B cell (primary cell): ENCODE data around the gene ZFYVE16. TPM values are rescaled to one million over a fixed set of nuclear protein-coding genes. Genes with fewer than 3 reads are reported as not detected.
"Not testable (repeated sequence)": the region's sequence is repeated elsewhere in the genome, so short reads cannot be mapped to it uniquely, and the experiment has no call there.

Source experiments
- ATAC-seq: fragments of 200-7000 bp; cut with Tn5 transposase; one replicate; pipeline ENCODE4 v1.10.0; 2021; ENCODE audit warnings: low read depth, mild to moderate bottlenecking, moderate number of reproducible peaks, moderate library complexity
- CTCF ChIA-PET: fragments of 350-600 bp; sonication (Branson Sonifier 250); formaldehyde crosslinking; loops from one replicate; lab custom pipeline; 2021; ENCODE audit warnings: antibody characterized with exemption, inconsistent platforms; lab: Charles Lee
- POLR2A ChIA-PET: fragments of 350-600 bp; sonication (Branson Sonifier 250); formaldehyde crosslinking; loops from one replicate; lab custom pipeline; 2021; ENCODE audit warnings: antibody characterized with exemption; lab: Charles Lee
- DNase-seq: peaks from one replicate; pipeline ENCODE4 v3.0.0; 2013
- H2AFZ ChIP-seq: 2 replicates; pipeline ENCODE4 v1.6.1; 2012; ENCODE audit warnings: mild to moderate bottlenecking, low read depth, low read length; ENCODE audit not compliant: insufficient read depth, poor library complexity, severe bottlenecking
- H3K27ac ChIP-seq, 2 donors: 1 replicate in 1 of 2; 2 replicates in 1 of 2; pipeline ENCODE4 v1.5.1; 2012 to 2013; ENCODE audit warnings: low read length in 2 of 2, mild to moderate bottlenecking in 2 of 2, moderate library complexity in 1 of 2
- H3K27me3 ChIP-seq, 4 experiments: fragments of 200-600 bp in 1 of 4; sonication (generic) in 1 of 4; replicated peaks in 1 of 4; 1 replicate in 2 of 4; 2 replicates in 2 of 4; pipeline versions ENCODE4 v1.6.1 to v1.7.0; 2013 to 2016; ENCODE audit warnings: low read length in 3 of 4, mild to moderate bottlenecking in 2 of 4, mixed read lengths in 1 of 4, moderate library complexity in 1 of 4; ENCODE audit not compliant: insufficient read depth in 4 of 4, control insufficient read depth in 3 of 4; ENCODE audit errors: control extremely low read depth in 1 of 4
- H3K36me3 ChIP-seq, 2 experiments: replicated peaks in 1 of 2; 1 replicate in 1 of 2; 2 replicates in 1 of 2; pipeline versions ENCODE4 v1.6.1 to v1.7.1; 2013; ENCODE audit warnings: low read length in 1 of 2; ENCODE audit not compliant: insufficient read depth in 2 of 2, control insufficient read depth in 1 of 2; ENCODE audit errors: control extremely low read depth in 1 of 2, extremely low read depth in 1 of 2
- H3K4me1 ChIP-seq, 2 donors: fragments of 200-600 bp in 1 of 2; sonication (generic) in 1 of 2; 1 replicate in 1 of 2; 2 replicates in 1 of 2; pipeline versions ENCODE4 v1.5.1 to v1.6.1; 2013 to 2017; ENCODE audit warnings: low read length in 2 of 2; ENCODE audit not compliant: control insufficient read depth in 2 of 2, insufficient read depth in 2 of 2
- H3K4me2 ChIP-seq: replicated peaks from 2 replicates; pipeline ENCODE3; 2012; ENCODE audit warnings: mild to moderate bottlenecking, low read depth, low read length; ENCODE audit not compliant: poor library complexity, severe bottlenecking
- H3K4me3 ChIP-seq, 5 experiments: fragments of 200-600 bp in 1 of 5; sonication (generic) in 1 of 5; 1 replicate in 3 of 5; 2 replicates in 2 of 5; pipeline versions ENCODE4 v1.5.1 to v1.7.0; 2011 to 2016; ENCODE audit warnings: low read length in 4 of 5, mild to moderate bottlenecking in 4 of 5, low read depth in 2 of 5, control low read depth in 1 of 5, moderate library complexity in 1 of 5; ENCODE audit not compliant: insufficient read depth in 1 of 5; ENCODE audit errors: control extremely low read depth in 1 of 5, extremely low read depth in 1 of 5
- H3K79me2 ChIP-seq: fragments of 200-600 bp; sonication (generic); one replicate; pipeline ENCODE4 v1.6.0; 2016; ENCODE audit warnings: low read length; ENCODE audit not compliant: control insufficient read depth, insufficient read depth
- H3K9ac ChIP-seq: fragments of 200-600 bp; sonication (generic); 2 replicates; pipeline ENCODE4 v1.6.1; 2017; ENCODE audit warnings: mild to moderate bottlenecking, low read length, moderate library complexity
- H3K9me3 ChIP-seq, 3 donors: one replicate each; pipeline versions ENCODE4 v1.6.1 to v1.7.1; 2013; ENCODE audit warnings: low read length in 2 of 3; ENCODE audit not compliant: control insufficient read depth in 2 of 3, insufficient read depth in 1 of 3; ENCODE audit errors: control extremely low read depth in 1 of 3
- H4K20me1 ChIP-seq: 2 replicates; pipeline ENCODE4 v1.6.0; 2012; ENCODE audit warnings: mild to moderate bottlenecking, low read length; ENCODE audit not compliant: insufficient read depth, control insufficient read depth, poor library complexity, severe bottlenecking
- H3K27ac Mint-ChIP-seq: one replicate; pipeline ENCODE4 v1.8.0; 2021; ENCODE audit warnings: mixed read lengths
- H3K27me3 Mint-ChIP-seq: one replicate; pipeline ENCODE4 v1.8.0; 2021; ENCODE audit warnings: mixed read lengths
- H3K4me1 Mint-ChIP-seq: one replicate; pipeline ENCODE4 v1.8.0; 2021; ENCODE audit warnings: mixed read lengths
- H3K4me3 Mint-ChIP-seq: one replicate; pipeline ENCODE4 v1.8.0; 2021; ENCODE audit warnings: mixed read lengths
- H3K9me3 Mint-ChIP-seq: one replicate; pipeline ENCODE4 v1.8.0; 2022; ENCODE audit warnings: mixed read lengths; ENCODE audit not compliant: insufficient read depth
- CTCF ChIP-seq: fragments of 200-600 bp; IDR thresholded peaks from one replicate; pipeline ENCODE4 v1.8.0; 2022; ENCODE audit warnings: antibody characterized with exemption, mild to moderate bottlenecking
- EZH2 ChIP-seq: IDR thresholded peaks from 2 replicates; pipeline ENCODE4 v1.6.1; 2012; ENCODE audit warnings: borderline replicate concordance, low read depth, mild to moderate bottlenecking, moderate library complexity, low read length; ENCODE audit not compliant: insufficient read depth, poor library complexity, severe bottlenecking
- WGBS: methylation state at CpG from one replicate; pipeline ENCODE4 v1.1.5; 2013; ENCODE audit warnings: missing lambda C conversion rate; ENCODE audit not compliant: insufficient coverage; 5-methylcytosine and 5-hydroxymethylcytosine counted together
- intact Hi-C: fragments of 100-400 bp; cut with micrococcal nuclease; formaldehyde crosslinking; loops from one replicate; pipeline ENCODE4 v1.10.0; 2022
- polyA plus RNA-seq: library from polyadenylated mRNA; depleted of rRNA; stranded (reverse); fragments of >200 nt; gene quantifications from 2 replicates; pipeline ENCODE4 v1.2.3, GENCODE V29; 2012
- total RNA-seq, 2 donors: library from RNA; stranded (reverse); fragments of 120-200 nt in 1 of 2; gene quantifications; 1 replicate in 1 of 2; 2 replicates in 1 of 2; pipeline versions ENCODE4 v1.2.3 to v1.2.4, GENCODE V29; 2013 to 2022

The ZFYVE16 gene
- total and polyA plus RNA-seq, 2 donors (not counting 1 experiment from before 2014, with no cell fraction given) = 4.7 to 38.3 TPM

DNA sequence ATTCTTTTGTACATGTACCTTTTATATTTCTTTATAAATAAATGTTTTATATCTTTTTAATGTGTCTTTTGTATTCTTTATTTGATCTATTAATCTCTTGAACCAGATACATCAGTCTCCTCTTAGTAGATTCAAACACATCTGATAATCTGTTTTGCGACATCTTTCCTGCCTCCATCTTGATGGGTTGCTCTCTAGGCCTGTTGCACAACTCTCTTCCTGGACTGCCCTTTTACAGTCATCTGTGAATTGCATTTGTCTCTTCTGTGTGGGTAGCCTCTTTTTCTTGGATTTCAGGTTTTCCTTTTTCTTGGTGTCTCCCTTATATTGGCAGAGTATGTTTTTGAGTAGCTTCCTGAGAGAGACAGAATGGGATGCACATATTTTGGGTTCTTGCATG is 6.2 kb downstream of the ZFYVE16 start:
- 100% methylated on average over 1 of the region's 1 CpG for WGBS
- Histone ChIP-seq H2AFZ (no peak overlapping the region), H3K4me3 (no peak overlapping the region), H3K4me1 (peaks cover 2 to 6% of the 10 kb centered on the region in 2 donors), H3K27ac (no peak overlapping the region), H3K9ac (no peak overlapping the region), H3K36me3 (peaks cover 0 to 3% of the 10 kb centered on the region in 2 experiments), H4K20me1 (peaks cover 4% of the 10 kb centered on the region), H3K9me3 (no peaks in the 10 kb centered on the region), H3K79me2 (peaks cover 57% of the 10 kb centered on the region), H3K27me3 (no peaks in the 10 kb centered on the region), H3K4me2 (no peak overlapping the region)
- ChIA-PET POLR2A (no interaction called here), CTCF (no interaction called here)
- no peaks in the 10 kb centered on the region for H3K9me3 Mint-ChIP-seq
- H3K4me1 Mint-ChIP-seq = peaks cover 9% of the 10 kb centered on the region
- no peaks in the 10 kb centered on the region for H3K27me3 Mint-ChIP-seq
- no peak overlapping the region for H3K4me3 Mint-ChIP-seq
- intact Hi-C loops = no loop called here
- no peak for DNase-seq
- ATAC-seq = no peak
- no peak overlapping the region for H3K27ac Mint-ChIP-seq
- TF ChIP-seq CTCF = no peak
- TF ChIP-seq EZH2 = no peak

DNA sequence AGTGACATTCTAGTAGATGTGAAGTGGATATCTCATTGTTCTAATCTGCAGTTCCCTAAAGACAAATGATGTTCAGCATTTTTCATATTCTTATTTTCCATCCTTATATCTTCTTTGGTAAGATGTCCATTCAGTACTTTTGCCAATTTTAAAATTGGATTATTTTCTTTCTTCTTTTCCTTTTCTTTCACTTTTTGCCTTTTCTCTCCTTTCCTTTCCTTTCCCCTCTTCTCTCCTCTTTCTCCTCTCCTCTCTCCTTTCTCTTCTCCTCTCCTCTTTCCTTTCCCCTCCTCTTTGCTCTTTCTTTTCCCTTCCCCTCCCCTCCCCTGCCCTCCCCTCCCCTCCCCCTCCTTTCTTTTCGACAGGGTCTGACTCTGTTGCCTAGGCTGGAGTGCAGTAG is 10.1 kb downstream of the ZFYVE16 start:
- peaks cover 1% of the 10 kb centered on the region for H3K4me1 Mint-ChIP-seq
- no peak overlapping the region for H3K9ac ChIP-seq
- no CpG with 5 or more reads among the region's 1 CpG for WGBS
- no peaks in the 10 kb centered on the region for H3K36me3 ChIP-seq
- ChIA-PET POLR2A (no interaction called here), CTCF (no interaction called here)
- H3K27ac Mint-ChIP-seq = no peak overlapping the region
- H4K20me1 ChIP-seq = peaks cover 7% of the 10 kb centered on the region
- H3K79me2 ChIP-seq = peaks cover 37% of the 10 kb centered on the region
- H3K9me3 ChIP-seq = peaks cover 0 to 5% (median 0%) of the 10 kb centered on the region in 3 donors
- DNase-seq = no peak
- no peak overlapping the region for H3K4me3 ChIP-seq
- peaks cover under 1% of the 10 kb centered on the region for H3K9me3 Mint-ChIP-seq
- no peak overlapping the region for H3K27ac ChIP-seq
- no peak overlapping the region for H2AFZ ChIP-seq
- intact Hi-C loops = no loop called here
- TF ChIP-seq EZH2 (no peak), CTCF (no peak)
- H3K4me1 ChIP-seq = no peaks in the 10 kb centered on the region
- no peak for ATAC-seq
- H3K27me3 ChIP-seq = no peaks in the 10 kb centered on the region
- no peak overlapping the region for H3K4me3 Mint-ChIP-seq
- H3K4me2 ChIP-seq = no peak overlapping the region
- H3K27me3 Mint-ChIP-seq = no peaks in the 10 kb centered on the region

- H3K4me3 Mint-ChIP-seq, H3K4me3 ChIP-seq, H2AFZ ChIP-seq, H3K4me1 Mint-ChIP-seq, H3K27ac Mint-ChIP-seq, H3K27me3 Mint-ChIP-seq, H4K20me1 ChIP-seq, H3K27ac ChIP-seq, H3K9ac ChIP-seq, ATAC-seq, H3K9me3 Mint-ChIP-seq, CTCF ChIA-PET, DNase-seq, H3K36me3 ChIP-seq, POLR2A ChIA-PET, H3K27me3 ChIP-seq, intact Hi-C loops, H3K4me2 ChIP-seq, H3K4me1 ChIP-seq: not testable (repeated sequence)
- Histone ChIP-seq H3K9me3 (peaks cover 0 to 18% (median 0%) of the 10 kb centered on the region in 3 donors), H3K79me2 (peaks cover 51% of the 10 kb centered on the region)
- 92% methylated on average over 3 of the region's 3 CpGs for WGBS
Measured at GRCh38 chr5:80424365-80424764, 16.5 kb downstream of the ZFYVE16 start.
